Pancreas (tissue), 10 donors: ENCODE data around the gene ING4. TPM values are rescaled to one million over a fixed set of nuclear protein-coding genes. Genes with fewer than 3 reads are reported as not detected.

ENCODE experiments used
- ATAC-seq, 4 donors: fragments of 200-7000 bp; cut with Tn5 transposase; one replicate each; pipeline versions ENCODE4 v1.8.0 to v1.9.1; 2020; ENCODE audit warnings: mild to moderate bottlenecking in 4 of 4, moderate library complexity in 4 of 4
- DNase-seq, 6 donors: peaks; one replicate each; pipeline ENCODE4 v3.0.0-alpha.2; 2020
- FAIRE-seq: peaks from 2 replicates; lab custom pipeline; 2012; peaks lifted over from hg19 to GRCh38; lab: Jason Lieb, UNC
- H3K27ac ChIP-seq, 4 donors: fragments of 200-600 bp; sonication (generic); 1 replicate in 3 of 4; 2 replicates in 1 of 4; pipeline versions ENCODE4 v1.5.0 to v1.8.0; 2020
- H3K27me3 ChIP-seq, 4 donors: fragments of 200-600 bp; one replicate each; pipeline ENCODE4 v1.8.0; 2021
- H3K36me3 ChIP-seq, 3 donors: fragments of 200-600 bp; sonication (generic) in 1 of 3; one replicate each; pipeline versions ENCODE4 v1.5.0 to v1.8.0; 2020 to 2021
- H3K4me1 ChIP-seq, 3 donors: fragments of 200-600 bp; one replicate each; pipeline ENCODE4 v1.8.0; 2021
- H3K4me3 ChIP-seq, 4 donors: fragments of 200-600 bp; sonication (generic) in 2 of 4; one replicate each; pipeline versions ENCODE4 v1.5.0 to v1.8.0; 2020 to 2021
- H3K9me3 ChIP-seq, 4 donors: fragments of 200-600 bp; one replicate each; pipeline ENCODE4 v1.8.0; 2021
- CTCF ChIP-seq, 4 donors: fragments of 200-600 bp; sonication (generic) in 3 of 4; IDR thresholded peaks; one replicate each; pipeline versions ENCODE4 v1.5.0 to v1.8.0; 2021; ENCODE audit warnings: antibody characterized with exemption in 4 of 4
- WGBS, 2 donors: extraction: QIAGEN DNeasy Blood & Tissue Kit; methylation state at CpG; one replicate each; pipeline ENCODE4 v1.1.7; 2013; 5-methylcytosine and 5-hydroxymethylcytosine counted together
- intact Hi-C, 3 donors: fragments of 100-400 bp; cut with DNase I; formaldehyde crosslinking; loops; one replicate each; pipeline versions ENCODE4 v1.11.1 to v1.14.2; 2022
- polyA plus RNA-seq, 2 donors: library from polyadenylated mRNA; stranded (reverse); fragments of 200-250 nt; gene quantifications; one replicate each; pipeline ENCODE4 v1.2.3, GENCODE V29; 2013
- total RNA-seq, 6 donors: library from RNA; stranded (reverse); fragmentation: NEBNext Ultra II Directional in 4 of 6; extraction: Animal tissue kit (Norgen Biotek cat#: 25700) in 4 of 6; gene quantifications; one replicate each; pipeline versions ENCODE4 v1.2.1 to v1.2.4, GENCODE V29; 2021 to 2023
- donor health status: healthy with polysubstance abuse.
- donor health status: DM: no; HTN: no; CAD: no; lungs with moderate emphysema.
- donor health status: DM: no; HTN: no; CAD: no.
- donor health status: control.
- donor health status: control.
- donor health status: Bipolar disorder and iron deficiency.
- donor health status: DM: yes; HTN: yes; CAD: no.
- donor health status: DM: no; HTN: no; CAD: no.
- donor health status: DM: no; HTN: no; CAD: no.
- donor health status: DM: yes; HTN: yes; CAD: no.

Gene ING4
- total and polyA plus RNA-seq, 8 donors: 9.0 to 29.6 (median 13.6) TPM

DNA sequence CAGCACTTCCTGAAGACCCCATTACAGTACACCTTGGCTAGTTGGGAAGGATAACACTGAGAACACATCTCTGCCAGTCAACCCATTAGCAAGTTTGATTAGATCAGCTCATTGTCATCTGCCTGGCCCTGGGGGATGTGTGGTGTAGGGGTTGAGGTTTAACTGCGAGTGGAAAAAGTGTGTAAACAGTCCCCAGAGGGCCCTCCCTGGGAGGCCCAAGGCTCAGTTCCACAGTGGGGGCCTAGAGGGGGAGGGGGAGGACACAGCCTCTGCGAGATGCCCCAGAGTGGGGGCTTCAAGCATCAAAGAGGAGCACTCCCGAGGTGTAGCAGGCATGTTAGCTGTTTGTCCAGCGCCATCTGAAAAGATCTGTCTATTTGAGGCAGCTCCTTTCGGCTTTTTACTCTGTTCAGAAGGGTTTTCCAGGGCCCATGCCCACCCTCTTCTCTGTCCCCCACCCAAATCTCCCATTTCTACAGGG, 27.5 kb downstream of the ING4 start:
- H3K27ac ChIP-seq: no peak overlapping the region

DNA sequence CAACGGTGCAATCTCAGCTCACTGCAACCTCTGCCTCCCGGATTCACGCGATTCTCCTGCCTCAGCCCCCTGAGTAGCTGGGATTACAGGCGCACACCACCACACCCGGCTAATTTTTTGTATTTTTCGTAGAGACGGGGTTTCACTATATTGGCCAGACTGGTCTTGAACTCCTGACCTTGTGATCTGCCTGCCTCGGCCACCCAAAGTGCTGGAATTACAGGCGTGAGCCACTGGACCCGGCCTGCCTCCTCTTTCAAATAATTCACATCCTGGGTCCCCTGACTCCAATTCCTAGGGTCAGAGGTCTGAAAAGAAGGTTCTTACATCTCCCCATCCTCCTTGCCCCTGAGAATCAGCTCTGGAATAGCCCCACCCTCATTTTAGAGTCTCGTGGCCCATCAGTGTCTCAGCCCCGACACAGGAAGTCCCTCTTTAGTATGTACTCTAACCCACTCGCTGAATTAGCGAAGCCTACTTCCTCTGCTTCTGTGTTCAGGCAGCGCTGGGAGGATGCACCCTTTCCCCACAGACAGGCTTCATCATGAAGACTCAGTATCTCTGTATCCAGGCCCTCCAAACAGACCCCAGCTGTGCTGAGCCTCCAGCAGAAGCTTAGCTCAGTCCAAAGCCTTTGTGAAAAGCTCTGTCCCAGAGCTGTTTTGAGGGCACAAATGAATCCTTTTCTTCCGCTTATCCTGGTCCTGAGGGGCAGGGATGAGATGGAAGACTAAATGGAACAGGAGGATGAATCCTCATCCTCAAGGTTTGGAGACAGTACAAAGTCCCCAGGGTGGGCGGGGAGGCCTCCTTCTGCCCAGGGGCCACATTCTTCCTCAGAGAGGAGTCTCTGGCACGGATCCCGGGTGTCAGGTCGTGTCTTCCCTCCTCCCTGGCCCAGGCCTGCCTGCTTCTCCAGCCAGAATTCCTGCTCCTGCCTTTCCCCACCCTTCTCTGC, 30.6 kb downstream of the ING4 start:
- Histone ChIP-seq H3K9me3 (no peaks in the 10 kb centered on the region), H3K4me1 (no peaks in the 10 kb centered on the region), H3K4me3 (no peak overlapping the region), H3K27ac (peak overlapping the region in 2 of 4 donors; percentile 4 to 30), H3K27me3 (no peaks in the 10 kb centered on the region), H3K36me3 (no peaks in the 10 kb centered on the region)
- FAIRE-seq: no peak
- 52 to 66% methylated on average over 21 of the region's 21 CpGs for WGBS, 2 donors
- intact Hi-C loops: no loop called here
- TF ChIP-seq CTCF (IDR thresholded peaks at IDR 0.05): no peak
- DNase-seq: peak in 1 of 6 donors; percentile 22
- peak in 3 of 4 donors; percentile 41 to 77 (median 57) for ATAC-seq

More for the DNA sequence above, 27.5 kb downstream of the ING4 start:
- Histone ChIP-seq H3K9me3 (no peaks in the 10 kb centered on the region), H3K4me3 (no peak overlapping the region), H3K27me3 (no peaks in the 10 kb centered on the region), H3K4me1 (no peaks in the 10 kb centered on the region), H3K36me3 (no peaks in the 10 kb centered on the region)
- intact Hi-C loops: no loop called here
- DNase-seq (no peak), FAIRE-seq (no peak), ATAC-seq (peak in 2 of 4 donors; percentile 5 to 21)
- 53 to 61% methylated on average over 5 of the region's 5 CpGs for WGBS, 2 donors
- TF ChIP-seq CTCF (IDR thresholded peaks at IDR 0.05): no peak

- ATAC-seq: peak in 2 of 4 donors; percentile 28 to 44
- WGBS, 2 donors: 39 to 61% methylated on average over 3 of the region's 3 CpGs
- intact Hi-C loops: no loop called here
- Histone ChIP-seq H3K4me3 (no peak overlapping the region), H3K36me3 (no peaks in the 10 kb centered on the region), H3K27ac (no peak overlapping the region), H3K9me3 (no peaks in the 10 kb centered on the region), H3K4me1 (no peaks in the 10 kb centered on the region), H3K27me3 (no peaks in the 10 kb centered on the region)
- DNase-seq: peak in 1 of 6 donors; percentile 6
- no peak for TF ChIP-seq CTCF (IDR thresholded peaks at IDR 0.05)
- no peak for FAIRE-seq
Observed at GRCh38 chr12:6631549-6631961, 31.4 kb downstream of the ING4 start.

GRCh38 chr12:6630736-6631135, 32.2 kb downstream of the ING4 start:
- no peak for TF ChIP-seq CTCF (IDR thresholded peaks at IDR 0.05)
- intact Hi-C loops: no loop called here
- WGBS, 2 donors: 50 to 55% methylated on average over 5 of the region's 5 CpGs
- no peaks in the 10 kb centered on the region for H3K4me1 ChIP-seq
- H3K9me3 ChIP-seq: no peaks in the 10 kb centered on the region
- DNase-seq (no peak), FAIRE-seq (no peak), ATAC-seq (no peak)
- no peak overlapping the region for H3K27ac ChIP-seq
- no peak overlapping the region for H3K4me3 ChIP-seq
- H3K27me3 ChIP-seq: no peaks in the 10 kb centered on the region
- no peaks in the 10 kb centered on the region for H3K36me3 ChIP-seq
